ENCODE data around the gene PNISR.

Gene PNISR

DNA sequence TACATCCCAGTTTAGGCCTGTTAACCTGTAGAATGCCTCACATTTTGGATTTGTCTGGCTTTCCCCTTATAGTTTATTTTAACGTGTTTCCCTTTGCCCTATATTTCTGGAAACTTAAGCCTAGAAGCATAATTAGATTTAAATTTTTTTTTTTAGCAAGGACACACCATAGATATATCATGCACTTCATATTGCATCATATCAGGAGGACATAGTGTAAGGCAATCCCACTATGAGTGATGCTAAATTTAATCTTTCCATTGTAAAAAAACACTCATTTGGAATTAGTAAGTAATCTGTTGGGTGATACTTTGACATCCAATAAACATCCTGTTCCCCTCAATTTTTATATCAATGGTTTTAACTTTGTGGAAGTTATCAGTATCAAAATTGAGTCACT, 65.3 kb downstream of the PNISR start:
- TF ChIP-seq, protein P1, sequence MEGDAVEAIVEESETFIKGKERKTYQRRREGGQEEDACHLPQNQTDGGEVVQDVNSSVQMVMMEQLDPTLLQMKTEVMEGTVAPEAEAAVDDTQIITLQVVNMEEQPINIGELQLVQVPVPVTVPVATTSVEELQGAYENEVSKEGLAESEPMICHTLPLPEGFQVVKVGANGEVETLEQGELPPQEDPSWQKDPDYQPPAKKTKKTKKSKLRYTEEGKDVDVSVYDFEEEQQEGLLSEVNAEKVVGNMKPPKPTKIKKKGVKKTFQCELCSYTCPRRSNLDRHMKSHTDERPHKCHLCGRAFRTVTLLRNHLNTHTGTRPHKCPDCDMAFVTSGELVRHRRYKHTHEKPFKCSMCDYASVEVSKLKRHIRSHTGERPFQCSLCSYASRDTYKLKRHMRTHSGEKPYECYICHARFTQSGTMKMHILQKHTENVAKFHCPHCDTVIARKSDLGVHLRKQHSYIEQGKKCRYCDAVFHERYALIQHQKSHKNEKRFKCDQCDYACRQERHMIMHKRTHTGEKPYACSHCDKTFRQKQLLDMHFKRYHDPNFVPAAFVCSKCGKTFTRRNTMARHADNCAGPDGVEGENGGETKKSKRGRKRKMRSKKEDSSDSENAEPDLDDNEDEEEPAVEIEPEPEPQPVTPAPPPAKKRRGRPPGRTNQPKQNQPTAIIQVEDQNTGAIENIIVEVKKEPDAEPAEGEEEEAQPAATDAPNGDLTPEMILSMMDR (IDR thresholded peaks at IDR 0.05; ENCODE audit: borderline replicate concordance, insufficient read depth, low read depth, low read length) = no peak
- no peak overlapping the region for H3K4me3 ChIP-seq (ENCODE audit: low read depth, low read length)

DNA sequence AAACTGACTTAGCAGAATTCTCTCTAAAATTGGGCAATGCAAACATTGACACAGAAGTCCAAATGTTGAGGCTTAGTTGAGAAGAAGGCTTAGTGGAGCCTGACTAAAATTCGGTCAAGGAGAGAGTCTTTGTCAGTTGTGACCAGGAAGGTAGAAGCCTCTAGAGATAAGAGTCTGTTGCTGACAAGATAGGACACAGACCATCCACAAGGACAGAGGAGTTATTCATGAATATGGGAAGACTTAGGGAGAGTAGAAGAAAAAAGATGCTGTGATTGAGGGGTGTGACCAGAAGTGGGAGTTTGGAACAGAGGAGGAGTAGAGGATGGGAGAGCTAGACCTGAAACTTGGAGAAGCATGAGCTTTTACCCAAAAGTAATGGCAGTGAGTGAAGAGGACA, 68.5 kb downstream of the PNISR start:
- H3K4me3 ChIP-seq (ENCODE audit: low read depth, low read length) = no peak overlapping the region
- TF ChIP-seq, protein P1 (IDR thresholded peaks at IDR 0.05; ENCODE audit: borderline replicate concordance, insufficient read depth, low read depth, low read length) = no peak

DNA sequence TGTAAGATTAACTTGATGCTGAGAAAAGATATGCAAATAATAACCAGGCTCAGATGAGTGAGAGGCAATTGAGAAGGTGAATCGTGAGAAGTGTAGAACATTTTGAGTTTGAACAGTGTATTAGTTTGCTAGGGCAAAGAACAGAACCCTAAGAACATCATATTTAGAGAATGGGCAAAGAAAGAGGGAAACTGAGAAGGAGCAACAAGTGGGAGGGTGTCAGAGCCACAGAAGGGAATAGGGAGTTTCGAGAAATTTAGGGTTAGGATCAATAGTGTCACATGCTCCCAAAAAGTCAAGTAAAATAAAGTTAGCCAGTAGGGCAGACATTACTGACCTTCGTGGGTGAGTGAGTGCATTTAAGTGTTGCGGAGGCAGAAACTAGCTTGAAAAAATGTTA, 70.1 kb downstream of the PNISR start:
- TF ChIP-seq, protein P1 (IDR thresholded peaks at IDR 0.05; ENCODE audit: borderline replicate concordance, insufficient read depth, low read depth, low read length) = no peak
- H3K4me3 ChIP-seq (ENCODE audit: low read depth, low read length) = no peak overlapping the region

DNA sequence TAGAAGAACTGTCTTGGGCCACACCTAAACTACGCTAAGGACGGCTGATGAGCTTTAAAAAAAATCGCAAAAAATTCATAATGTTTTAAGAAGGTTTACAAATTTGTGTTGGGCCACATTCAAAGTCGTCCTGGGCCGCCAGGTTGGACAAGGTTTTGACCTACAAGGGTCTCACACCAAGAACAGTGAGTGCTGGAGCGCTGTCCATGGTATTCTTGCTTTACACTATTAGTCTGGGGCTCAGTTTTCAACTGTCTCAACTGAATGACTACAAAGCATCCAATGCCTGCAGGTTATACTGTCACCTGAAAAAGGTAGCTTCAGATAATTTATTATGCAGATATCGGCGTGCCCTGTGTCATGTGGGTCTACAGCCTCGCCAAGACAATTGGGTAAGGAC, 72.0 kb downstream of the PNISR start:
- TF ChIP-seq, protein P1 (IDR thresholded peaks at IDR 0.05; ENCODE audit: borderline replicate concordance, insufficient read depth, low read depth, low read length) = no peak

DNA sequence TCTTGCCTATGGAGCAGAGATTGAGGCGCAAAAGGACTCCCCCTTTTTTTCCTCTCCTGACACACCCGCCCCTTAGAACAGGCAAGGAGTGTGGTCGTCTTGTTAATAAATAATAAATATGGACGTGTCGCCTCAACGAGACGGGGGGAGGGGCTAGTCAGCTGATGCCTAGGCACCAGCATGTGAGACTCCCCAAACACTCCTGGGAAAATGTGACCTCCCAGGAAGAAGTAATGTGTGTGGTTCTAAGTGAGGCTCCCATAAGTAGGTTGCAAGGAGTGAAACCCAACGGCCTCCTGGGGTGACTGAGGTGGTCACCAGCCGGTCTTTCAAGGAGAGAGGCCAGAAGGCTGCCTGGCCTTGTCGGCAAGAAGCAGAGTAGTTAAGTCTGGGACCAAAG, 74.5 kb downstream of the PNISR start:
- TF ChIP-seq, protein P1 (IDR thresholded peaks at IDR 0.05; ENCODE audit: borderline replicate concordance, insufficient read depth, low read depth, low read length) = no peak
- H3K4me3 ChIP-seq (ENCODE audit: low read depth, low read length) = no peak overlapping the region

More for the DNA sequence above, 72.0 kb downstream of the PNISR start:
- H3K4me3 ChIP-seq (ENCODE audit: low read depth, low read length) = no peak overlapping the region

DNA sequence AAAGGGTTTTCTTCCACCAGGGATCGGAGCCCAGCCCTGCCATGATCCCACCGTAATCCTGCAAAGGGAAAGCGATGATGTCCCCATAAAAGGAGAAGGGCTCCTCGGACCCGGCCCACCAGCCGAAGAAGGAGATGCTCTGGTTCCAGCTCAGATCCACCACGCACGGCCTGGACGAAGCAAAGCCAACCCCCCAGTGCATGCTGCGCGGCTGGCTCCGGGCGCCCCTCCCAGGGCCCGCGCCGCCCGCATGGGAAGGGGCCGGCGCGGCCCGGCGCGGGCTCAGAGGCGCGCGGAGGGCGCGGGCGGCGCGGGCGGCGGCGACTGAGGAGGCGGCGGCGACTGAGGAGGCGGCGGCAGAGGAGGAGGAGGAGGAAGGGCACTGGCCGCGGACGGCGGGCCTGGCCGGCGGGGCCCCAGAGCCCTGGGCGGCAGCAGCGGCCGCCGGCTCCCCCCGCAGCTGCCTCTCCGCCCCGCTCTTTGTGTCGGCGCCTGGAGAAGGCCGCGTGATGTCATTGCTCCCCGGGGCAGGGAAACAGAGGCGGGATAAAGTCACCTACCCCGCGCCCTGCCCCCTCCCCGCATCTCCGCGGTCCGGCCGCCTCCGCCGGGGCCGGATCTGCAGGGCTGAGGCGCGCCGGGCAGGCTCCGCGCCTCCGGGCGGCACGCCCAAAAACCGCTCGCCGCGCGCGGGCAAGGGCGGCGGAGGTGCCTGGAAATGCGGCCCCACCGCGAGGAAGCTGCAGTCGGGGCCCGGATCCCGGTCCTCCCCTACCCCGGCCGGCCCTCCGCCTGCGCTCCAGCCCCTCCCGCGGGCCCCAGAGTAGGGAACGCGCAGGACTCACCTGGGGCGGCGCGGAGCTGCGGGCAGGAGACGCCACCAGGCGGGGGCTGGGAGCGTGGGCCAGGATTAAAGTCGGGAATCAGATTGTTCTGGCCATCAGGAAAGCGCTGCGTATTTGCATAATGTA, 75.7 kb downstream of the PNISR start, which contains the start of gene FAXC:
Gene FAXC, minus strand, starts transcription at position 504 of the 971 bp plus-strand sequence. Its CDS starts 302 bp downstream, at position 202.
- H3K4me3 ChIP-seq (ENCODE audit: low read depth, low read length) = peak within 1 kb of the TSS; percentile 49
- TF ChIP-seq, protein P1 (IDR thresholded peaks at IDR 0.05; ENCODE audit: borderline replicate concordance, insufficient read depth, low read depth, low read length) = no peak
